Left lung (tissue), 10 donors: ENCODE data around the gene HAS3. TPM values are rescaled to one million over a fixed set of nuclear protein-coding genes. Genes with fewer than 3 reads are reported as not detected.
A peak's percentile ranks its signal among the peaks of the same experiment; 100 is the strongest.
"Not testable (repeated sequence)": the region's sequence is repeated elsewhere in the genome, so short reads cannot be mapped to it uniquely, and the experiment has no call there.

Source experiments
- ATAC-seq: fragments of 200-7000 bp; cut with Tn5 transposase; one replicate; pipeline ENCODE4 v1.9.1; 2020; ENCODE audit warnings: moderate library complexity
- DNase-seq, 4 donors: peaks; one replicate each; pipeline ENCODE4 v3.0.0-alpha.2; 2013 to 2020
- H3K27ac ChIP-seq, 2 donors: fragments of 200-600 bp; sonication (generic) in 1 of 2; one replicate each; pipeline versions ENCODE4 v1.5.0 to v1.8.0; 2020 to 2021
- H3K27me3 ChIP-seq, 2 donors: fragments of 200-600 bp; sonication (generic) in 1 of 2; one replicate each; pipeline versions ENCODE4 v1.5.0 to v1.8.0; 2020 to 2021
- H3K36me3 ChIP-seq, 2 donors: fragments of 200-600 bp; sonication (generic) in 1 of 2; one replicate each; pipeline versions ENCODE4 v1.5.0 to v1.8.0; 2020 to 2021
- H3K4me1 ChIP-seq, 2 donors: fragments of 200-600 bp; one replicate each; pipeline ENCODE4 v1.8.0; 2021
- H3K4me3 ChIP-seq, 2 donors: fragments of 200-600 bp; sonication (generic) in 1 of 2; one replicate each; pipeline versions ENCODE4 v1.5.0 to v1.8.0; 2020 to 2021; ENCODE audit warnings: mild to moderate bottlenecking in 1 of 2
- H3K9me3 ChIP-seq, 2 donors: fragments of 200-600 bp; sonication (generic) in 1 of 2; one replicate each; pipeline versions ENCODE4 v1.5.0 to v1.8.0; 2020 to 2021
- CTCF ChIP-seq, 2 donors: fragments of 200-600 bp; sonication (generic) in 1 of 2; IDR thresholded peaks; one replicate each; pipeline versions ENCODE4 v1.5.0 to v1.8.0; 2021; ENCODE audit warnings: antibody characterized with exemption in 2 of 2
- intact Hi-C, 2 donors: fragments of 100-400 bp; cut with DNase I; formaldehyde crosslinking; loops; one replicate each; pipeline versions ENCODE4 v1.11.2 to v1.14.2; 2022
- polyA plus RNA-seq, 6 donors: library from polyadenylated mRNA; unstranded; fragments of 120-200 nt; gene quantifications; one replicate each; pipeline ENCODE4 v1.2.1, GENCODE V29; 2013; ENCODE audit not compliant: insufficient read length in 6 of 6
- total RNA-seq, 2 donors: library from RNA; stranded (reverse); fragmentation: NEBNext Ultra II Directional; extraction: Animal tissue kit (Norgen Biotek cat#: 25700); gene quantifications; one replicate each; pipeline ENCODE4 v1.2.1, GENCODE V29; 2021
- donor health status: DM: no; HTN: yes; CAD: no.
- donor health status: DM: no; HTN: no; CAD: no.

The HAS3 gene
- total and polyA plus RNA-seq, 8 donors: 13.3 to 202 (median 158) TPM

- no peaks in the 10 kb centered on the region for H3K9me3 ChIP-seq
- no peak overlapping the region for H3K4me3 ChIP-seq
- no peaks in the 10 kb centered on the region for H3K27me3 ChIP-seq
- ATAC-seq: no peak
- H3K4me1 ChIP-seq: no peaks in the 10 kb centered on the region
- DNase-seq: no peak
- TF ChIP-seq CTCF (IDR thresholded peaks at IDR 0.05): no peak
- intact Hi-C loops: no loop called here
- H3K27ac ChIP-seq: no peak overlapping the region
- peaks cover 0 to 94% of the 10 kb centered on the region in 2 donors for H3K36me3 ChIP-seq
Measured at GRCh38 chr16:69141936-69142335, 36.5 kb downstream of the HAS3 start.

DNA sequence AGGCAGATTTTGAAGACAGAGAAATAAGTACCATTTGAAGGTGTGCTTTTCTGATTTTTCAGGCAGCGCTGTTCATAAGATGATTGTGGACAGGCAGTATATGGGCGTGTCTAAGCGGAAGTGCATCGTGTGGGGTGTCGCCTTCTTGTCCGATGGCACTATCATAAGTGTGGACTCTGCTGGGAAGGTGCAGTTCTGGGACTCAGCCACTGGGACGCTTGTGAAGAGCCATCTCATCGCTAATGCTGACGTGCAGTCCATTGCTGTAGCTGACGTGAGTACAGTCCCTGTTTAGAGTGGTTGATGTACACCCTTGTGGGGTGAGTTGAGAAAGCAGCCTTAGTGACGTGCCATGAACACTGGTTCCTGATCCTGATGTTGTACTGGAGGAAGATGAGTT is 37.7 kb downstream of the HAS3 start:
- Histone ChIP-seq H3K9me3 (no peaks in the 10 kb centered on the region), H3K27ac (no peak overlapping the region), H3K4me3 (no peak overlapping the region), H3K27me3 (no peaks in the 10 kb centered on the region), H3K36me3 (peaks cover 0 to 93% of the 10 kb centered on the region in 2 donors), H3K4me1 (no peaks in the 10 kb centered on the region)
- DNase-seq (no peak), ATAC-seq (no peak)
- intact Hi-C loops: no loop called here
- TF ChIP-seq CTCF (IDR thresholded peaks at IDR 0.05): no peak

- intact Hi-C loops: no loop called here
- Histone ChIP-seq H3K27ac (no peak overlapping the region), H3K9me3 (no peaks in the 10 kb centered on the region), H3K4me3 (no peak overlapping the region), H3K4me1 (no peaks in the 10 kb centered on the region), H3K36me3 (peaks cover 0 to 93% of the 10 kb centered on the region in 2 donors), H3K27me3 (no peaks in the 10 kb centered on the region)
- ATAC-seq (peak; percentile 21), DNase-seq (no peak)
- no peak for TF ChIP-seq CTCF (IDR thresholded peaks at IDR 0.05)
Measured at GRCh38 chr16:69145658-69146057, 40.2 kb downstream of the HAS3 start.

GRCh38 chr16:69149621-69150020 is 44.2 kb downstream of the HAS3 start:
- not testable (repeated sequence) for H3K27ac ChIP-seq, ATAC-seq, H3K4me1 ChIP-seq, H3K4me3 ChIP-seq, DNase-seq, H3K27me3 ChIP-seq, H3K9me3 ChIP-seq
- intact Hi-C loops: loop anchor here in 1 of 2 donors (5.0 kb wide), 1 partner anchor 138 kb away; no protein-coding TSS in a partner anchor
- H3K36me3 ChIP-seq: peaks cover 0 to 97% of the 10 kb centered on the region in 2 donors

GRCh38 chr16:69150146-69150865 is 44.9 kb downstream of the HAS3 start:
- H3K4me1 ChIP-seq: no peaks in the 10 kb centered on the region
- peak; percentile 97 for ATAC-seq
- intact Hi-C loops: loop anchor here in 1 of 2 donors (5.0 kb wide), 1 partner anchor 137 kb away; no protein-coding TSS in a partner anchor
- peaks cover 0 to 97% of the 10 kb centered on the region in 2 donors for H3K36me3 ChIP-seq
- H3K27me3 ChIP-seq: no peaks in the 10 kb centered on the region
- no peaks in the 10 kb centered on the region for H3K9me3 ChIP-seq
- peak; percentile 78 for TF ChIP-seq CTCF (IDR thresholded peaks at IDR 0.05)
- H3K4me3 ChIP-seq: no peak overlapping the region
- no peak overlapping the region for H3K27ac ChIP-seq
- peak in 2 of 4 donors; percentile 74 to 87 for DNase-seq
